ENCODE data around the gene NPTX1. TPM values are rescaled to one million over a fixed set of nuclear protein-coding genes. Genes with fewer than 3 reads are reported as not detected.
A peak's percentile ranks its signal among the peaks of the same experiment; 100 is the strongest.

Gene NPTX1
- total and polyA plus RNA-seq, 4 donors = 0.56 to 7.5 (median 1.2) TPM

GRCh38 chr17:80498920-80499410 is 22.6 kb upstream of the NPTX1 start:
- no peak for ATAC-seq (ENCODE audit: insufficient read depth, low FRiP score)

GRCh38 chr17:80498242-80498919 is 22.0 kb upstream of the NPTX1 start:
- Histone ChIP-seq H3K4me1 (ENCODE audit: control insufficient read depth in 5 of 5, insufficient read depth in 5 of 5, low read length in 5 of 5) (peaks cover 0 to 17% (median 3%) of the 10 kb centered on the region in 5 donors), H3K9ac (ENCODE audit: insufficient read depth in 1 of 2, low read length in 2 of 2) (no peak overlapping the region), H3K36me3 (ENCODE audit: control insufficient read depth in 4 of 4, insufficient read depth in 4 of 4, low read length in 4 of 4) (no peaks in the 10 kb centered on the region), H3K4me3 (no peak overlapping the region), H3K27ac (ENCODE audit: low read depth in 1 of 2, low read length in 1 of 2) (no peak overlapping the region), H3K9me3 (ENCODE audit: control insufficient read depth in 4 of 4, insufficient read depth in 3 of 4, low read length in 3 of 4) (peaks cover 0 to 2% (median 0%) of the 10 kb centered on the region in 4 donors), H3K27me3 (ENCODE audit: control insufficient read depth in 3 of 3, insufficient read depth in 3 of 3, low read length in 2 of 3) (peaks cover 0 to 6% (median 1%) of the 10 kb centered on the region in 3 donors)
- ATAC-seq (ENCODE audit: insufficient read depth, low FRiP score) (no peak), DNase-seq (peak; percentile 82 to 91 (median 84))
- TF ChIP-seq CTCF (IDR thresholded peaks at IDR 0.05; ENCODE audit: control extremely low read depth, extremely low read depth) = no peak
- WGBS, 2 donors = 46 to 57% methylated on average over 30 of the region's 30 CpGs

More at GRCh38 chr17:80498920-80499410, 22.6 kb upstream of the NPTX1 start:
- no peak for TF ChIP-seq CTCF (IDR thresholded peaks at IDR 0.05; ENCODE audit: control extremely low read depth, extremely low read depth)
- Histone ChIP-seq H3K4me1 (ENCODE audit: control insufficient read depth in 5 of 5, insufficient read depth in 5 of 5, low read length in 5 of 5) (peaks cover 0 to 15% (median 3%) of the 10 kb centered on the region in 5 donors), H3K27ac (ENCODE audit: low read depth in 1 of 2, low read length in 1 of 2) (no peak overlapping the region), H3K9ac (ENCODE audit: insufficient read depth in 1 of 2, low read length in 2 of 2) (no peak overlapping the region), H3K9me3 (ENCODE audit: control insufficient read depth in 4 of 4, insufficient read depth in 3 of 4, low read length in 3 of 4) (peaks cover 0 to 2% (median 0%) of the 10 kb centered on the region in 4 donors), H3K27me3 (ENCODE audit: control insufficient read depth in 3 of 3, insufficient read depth in 3 of 3, low read length in 2 of 3) (peaks cover 0 to 9% (median 0%) of the 10 kb centered on the region in 3 donors), H3K4me3 (no peak overlapping the region), H3K36me3 (ENCODE audit: control insufficient read depth in 4 of 4, insufficient read depth in 4 of 4, low read length in 4 of 4) (no peaks in the 10 kb centered on the region)
- 82 to 84% methylated on average over 11 of the region's 11 CpGs for WGBS, 2 donors
- DNase-seq = no peak

GRCh38 chr17:80497726-80498241 is 21.4 kb upstream of the NPTX1 start:
- Histone ChIP-seq H3K27ac (ENCODE audit: low read depth in 1 of 2, low read length in 1 of 2) (no peak overlapping the region), H3K4me3 (no peak overlapping the region), H3K9ac (ENCODE audit: insufficient read depth in 1 of 2, low read length in 2 of 2) (no peak overlapping the region), H3K27me3 (ENCODE audit: control insufficient read depth in 3 of 3, insufficient read depth in 3 of 3, low read length in 2 of 3) (peaks cover 0 to 8% (median 3%) of the 10 kb centered on the region in 3 donors), H3K9me3 (ENCODE audit: control insufficient read depth in 4 of 4, insufficient read depth in 3 of 4, low read length in 3 of 4) (peaks cover 0 to 2% (median 0%) of the 10 kb centered on the region in 4 donors), H3K4me1 (ENCODE audit: control insufficient read depth in 5 of 5, insufficient read depth in 5 of 5, low read length in 5 of 5) (peaks cover 0 to 23% (median 3%) of the 10 kb centered on the region in 5 donors), H3K36me3 (ENCODE audit: control insufficient read depth in 4 of 4, insufficient read depth in 4 of 4, low read length in 4 of 4) (no peaks in the 10 kb centered on the region)
- ATAC-seq (ENCODE audit: insufficient read depth, low FRiP score) = no peak
- 67% methylated on average over 10 of the region's 10 CpGs for WGBS, 2 donors
- DNase-seq = no peak
- TF ChIP-seq CTCF (IDR thresholded peaks at IDR 0.05; ENCODE audit: control extremely low read depth, extremely low read depth) = no peak

Data from lung (tissue), 12 donors.